ENCODE data around the gene DUSP12.

DUSP12 gene

GRCh38 chr1:161799792-161800191 is 50.2 kb downstream of the DUSP12 start:
- H3K4me3 ChIP-seq (ENCODE audit: low read length): no peak overlapping the region
- no peak for DNase-seq (ENCODE audit: low read depth, low spot score)

DNA sequence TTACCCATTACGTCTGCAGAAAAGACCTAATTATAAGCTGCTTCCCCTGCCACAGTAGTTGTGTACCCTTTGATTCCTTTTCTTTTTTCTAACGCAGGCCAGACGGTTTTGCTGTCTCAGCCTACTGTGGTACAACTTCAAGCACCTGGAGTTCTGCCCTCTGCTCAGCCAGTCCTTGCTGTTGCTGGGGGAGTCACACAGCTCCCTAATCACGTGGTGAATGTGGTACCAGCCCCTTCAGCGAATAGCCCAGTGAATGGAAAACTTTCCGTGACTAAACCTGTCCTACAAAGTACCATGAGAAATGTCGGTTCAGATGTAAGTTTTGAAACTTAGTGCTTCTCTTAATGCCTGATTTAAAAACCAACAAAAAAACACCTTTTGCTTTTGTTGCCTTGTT is 52.4 kb downstream of the DUSP12 start:
- DNase-seq (ENCODE audit: low read depth, low spot score): no peak
- no peak overlapping the region for H3K4me3 ChIP-seq (ENCODE audit: low read length)

DNA sequence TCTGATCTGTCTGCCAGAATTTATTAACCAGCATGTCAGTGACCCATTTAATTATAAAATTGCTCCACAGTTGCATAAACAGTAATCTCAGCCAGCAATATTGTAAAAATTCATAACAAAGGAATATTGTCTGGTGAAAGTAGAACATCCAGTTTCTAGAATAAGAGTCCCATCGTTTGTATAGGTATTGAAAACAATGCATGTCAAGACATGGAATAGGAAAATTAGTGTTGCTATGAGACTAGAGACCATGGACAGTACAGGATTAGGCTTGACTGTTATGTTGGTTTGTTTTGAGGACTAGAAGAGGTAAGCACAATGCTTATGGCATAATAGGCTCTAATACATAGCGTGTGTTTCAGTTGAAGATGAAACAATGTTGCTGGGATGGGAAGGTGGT is 53.6 kb downstream of the DUSP12 start:
- no peak overlapping the region for H3K4me3 ChIP-seq (ENCODE audit: low read length)
- no peak for DNase-seq (ENCODE audit: low read depth, low spot score)

DNA sequence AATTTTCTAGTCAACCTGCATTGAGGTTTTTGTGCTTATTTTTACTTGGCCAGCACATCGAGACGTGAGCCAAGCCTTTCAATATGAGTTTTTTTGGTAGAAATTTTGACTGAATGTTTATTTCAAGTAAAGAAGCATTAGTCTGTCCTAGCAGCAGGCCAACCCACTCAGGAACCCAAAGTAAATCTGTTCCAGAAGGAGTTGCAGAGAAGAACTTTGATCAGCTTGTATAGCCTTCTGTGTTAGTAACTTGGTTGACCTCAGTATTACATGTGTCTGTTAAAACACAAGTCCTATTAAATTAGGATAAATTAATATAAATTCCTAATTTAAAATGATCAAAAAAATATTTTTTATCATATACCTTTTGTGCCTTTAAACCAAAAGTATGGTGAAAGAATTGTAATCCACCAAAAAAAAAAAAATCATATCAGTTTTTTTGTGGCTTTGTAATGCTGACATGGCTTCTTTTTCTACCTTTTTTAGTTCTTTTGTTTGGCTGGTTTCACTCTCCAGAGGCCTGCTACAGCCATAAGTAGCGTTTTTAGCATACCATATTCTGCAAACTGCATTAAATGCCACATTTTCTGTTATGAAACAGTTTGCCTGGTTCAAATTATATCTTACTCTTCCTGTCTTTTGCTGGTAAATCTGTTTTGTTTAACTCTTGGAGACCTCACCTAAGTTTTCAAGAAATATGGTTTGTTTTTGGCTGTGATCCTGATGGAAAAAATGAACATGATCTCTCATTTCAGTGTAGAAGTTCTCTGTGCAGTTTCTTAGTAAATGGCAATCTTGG is 56.0 kb downstream of the DUSP12 start:
- no peak for DNase-seq (ENCODE audit: low read depth, low spot score)

More for the DNA sequence above, 56.0 kb downstream of the DUSP12 start:
- H3K4me3 ChIP-seq (ENCODE audit: low read length): no peak overlapping the region

Data from Jurkat, Clone E6-1 (cell line).